GM21515 (cell line): ENCODE measurements around the gene VTCN1.
"Not testable (repeated sequence)": the region's sequence is repeated elsewhere in the genome, so short reads cannot be mapped to it uniquely, and the experiment has no call there.

Experiments used
- ATAC-seq: cut with Tn5 transposase; IDR thresholded peaks from one replicate; pipeline ENCODE4 v1.9.1; 2021; ENCODE audit not compliant: unreplicated experiment

VTCN1 gene

GRCh38 chr1:117101858-117102257 is 108.9 kb downstream of the VTCN1 start:
- ATAC-seq, result not testable (repeated sequence)

GRCh38 chr1:117101334-117101733 is 109.4 kb downstream of the VTCN1 start:
- ATAC-seq, result no peak

- ATAC-seq, result no peak
Observed at GRCh38 chr1:117098287-117098890, 112.3 kb downstream of the VTCN1 start.

GRCh38 chr1:117097443-117097842 is 113.3 kb downstream of the VTCN1 start:
- no peak for ATAC-seq

GRCh38 chr1:117096951-117097408 is 113.7 kb downstream of the VTCN1 start:
- ATAC-seq, result no peak

GRCh38 chr1:117094841-117095604 is 115.7 kb downstream of the VTCN1 start:
- ATAC-seq, result no peak

- ATAC-seq, result peak; percentile 64
Observed at GRCh38 chr1:117093870-117094621, 116.7 kb downstream of the VTCN1 start.
